A673 (cell line): ENCODE data around the gene DND1. TPM values are rescaled to one million over a fixed set of nuclear protein-coding genes. Genes with fewer than 3 reads are reported as not detected.
"Not testable (repeated sequence)": the region's sequence is repeated elsewhere in the genome, so short reads cannot be mapped to it uniquely, and the experiment has no call there.

Source experiments
- BruUV-seq: library from RNA; stranded (reverse); fragments of 400-500 nt; replicated peaks from 2 replicates; lab custom pipeline; 2021; lab: Mats Ljungman, UMichigan
- CTCF ChIA-PET: fragments of 300-600 bp; sonication (Branson Sonifier 250); formaldehyde crosslinking; loops from one replicate; lab custom pipeline; 2022; ENCODE audit warnings: antibody characterized with exemption; lab: Charles Lee
- POLR2A ChIA-PET: fragments of 300-600 bp; sonication (Branson Sonifier 250); formaldehyde crosslinking; loops from one replicate; lab custom pipeline; 2022; ENCODE audit warnings: antibody characterized with exemption; ENCODE audit not compliant: low non-redundant PET; lab: Charles Lee
- DNase-seq: peaks from one replicate; pipeline ENCODE4 v3.0.0-alpha.2; 2015; ENCODE audit warnings: low spot score
- H3K27ac ChIP-seq: fragments of 200-600 bp; sonication (generic); 2 replicates; pipeline ENCODE4 v1.5.1; 2016; ENCODE audit warnings: mixed run types, low read depth, mild to moderate bottlenecking, mixed read lengths, antibody characterized with exemption, low read length; ENCODE audit not compliant: poor library complexity, severe bottlenecking
- H3K27me3 ChIP-seq: fragments of 200-600 bp; sonication (generic); replicated peaks from 2 replicates; pipeline ENCODE4 v1.6.1; 2017; ENCODE audit warnings: mixed run types, low read depth, mild to moderate bottlenecking, mixed read lengths, antibody characterized with exemption, low read length; ENCODE audit not compliant: insufficient read depth, poor library complexity
- H3K36me3 ChIP-seq: fragments of 200-600 bp; sonication (generic); 2 replicates; pipeline ENCODE4 v1.6.1; 2016; ENCODE audit warnings: mixed run types, mild to moderate bottlenecking, mixed read lengths, antibody characterized with exemption, low read length; ENCODE audit not compliant: insufficient read depth, poor library complexity, severe bottlenecking
- H3K4me1 ChIP-seq: fragments of 200-600 bp; sonication (generic); 2 replicates; pipeline ENCODE4 v1.6.1; 2017; ENCODE audit warnings: mixed run types, mild to moderate bottlenecking, mixed read lengths, antibody characterized with exemption, low read length; ENCODE audit not compliant: insufficient read depth, poor library complexity, severe bottlenecking
- H3K4me3 ChIP-seq: fragments of 200-600 bp; sonication (generic); 2 replicates; pipeline ENCODE4 v1.5.1; 2016; ENCODE audit warnings: low read depth, mixed run types, mild to moderate bottlenecking, mixed read lengths, low read length; ENCODE audit not compliant: poor library complexity, severe bottlenecking
- H3K9me3 ChIP-seq: fragments of 200-600 bp; sonication (generic); 2 replicates; pipeline ENCODE4 v1.6.1; 2016; ENCODE audit warnings: mixed run types, low read depth, mild to moderate bottlenecking, mixed read lengths, antibody characterized with exemption, low read length; ENCODE audit not compliant: poor library complexity, severe bottlenecking
- CTCF ChIP-seq: fragments of 300-800, 200-600 bp; sonication (generic); conservative IDR thresholded peaks from 2 replicates; pipeline ENCODE4 v1.5.1; 2017; ENCODE audit warnings: low read depth, mild to moderate bottlenecking, antibody characterized with exemption, low read length, moderate library complexity, mixed read lengths
- EZH2 ChIP-seq: fragments of 200-600 bp; sonication (generic); IDR thresholded peaks from 2 replicates; pipeline ENCODE4 v1.6.1; 2017; ENCODE audit warnings: borderline replicate concordance, low read depth, mild to moderate bottlenecking, mixed read lengths, antibody characterized with exemption, low read length; ENCODE audit not compliant: poor library complexity, severe bottlenecking
- intact Hi-C: fragments of 100-400 bp; cut with micrococcal nuclease; formaldehyde crosslinking; loops from one replicate; pipeline ENCODE4 v1.10.0; 2022; ENCODE audit not compliant: unreplicated experiment
- total RNA-seq: library from RNA; stranded (reverse); gene quantifications from 2 replicates; pipeline ENCODE4 v1.2.3, GENCODE V29; 2021

Gene DND1
- total RNA-seq, 1 experiment from 2014 or later: 2.3 TPM

GRCh38 chr5:140628711-140629110 is 44.7 kb downstream of the DND1 start:
- no TSS peak for BruUV-seq
- CTCF ChIA-PET: no interaction called here
- POLR2A ChIA-PET: no interaction called here
- H3K9me3 ChIP-seq: peaks cover 20% of the 10 kb centered on the region
- intact Hi-C loops: no loop called here
- no peaks in the 10 kb centered on the region for H3K4me1 ChIP-seq
- H3K27ac ChIP-seq: no peak overlapping the region
- no peaks in the 10 kb centered on the region for H3K36me3 ChIP-seq
- peaks cover 17% of the 10 kb centered on the region for H3K27me3 ChIP-seq
- no peak for DNase-seq
- TF ChIP-seq CTCF (no peak), EZH2 (no peak)
- no peak overlapping the region for H3K4me3 ChIP-seq

GRCh38 chr5:140627972-140628371 is 45.4 kb downstream of the DND1 start:
- no peaks in the 10 kb centered on the region for H3K4me1 ChIP-seq
- POLR2A ChIA-PET: no interaction called here
- H3K9me3 ChIP-seq: peaks cover 20% of the 10 kb centered on the region
- TF ChIP-seq EZH2 (no peak), CTCF (no peak)
- no TSS peak for BruUV-seq
- H3K36me3 ChIP-seq: no peaks in the 10 kb centered on the region
- H3K27me3 ChIP-seq: peaks cover 13% of the 10 kb centered on the region
- DNase-seq: no peak
- intact Hi-C loops: no loop called here
- CTCF ChIA-PET: no interaction called here
- H3K4me3 ChIP-seq: no peak overlapping the region
- no peak overlapping the region for H3K27ac ChIP-seq

- BruUV-seq, H3K27ac ChIP-seq, CTCF ChIA-PET, H3K4me1 ChIP-seq, intact Hi-C loops, H3K4me3 ChIP-seq, H3K27me3 ChIP-seq, DNase-seq, POLR2A ChIA-PET, H3K36me3 ChIP-seq: not testable (repeated sequence)
- peaks cover 20% of the 10 kb centered on the region for H3K9me3 ChIP-seq
Observed at GRCh38 chr5:140624886-140625285, 48.5 kb downstream of the DND1 start.

GRCh38 chr5:140623061-140623460 is 50.3 kb downstream of the DND1 start:
- H3K36me3 ChIP-seq, DNase-seq, H3K27ac ChIP-seq, intact Hi-C loops, BruUV-seq, POLR2A ChIA-PET, H3K27me3 ChIP-seq, H3K4me3 ChIP-seq, H3K4me1 ChIP-seq, CTCF ChIA-PET: not testable (repeated sequence)
- peaks cover 11% of the 10 kb centered on the region for H3K9me3 ChIP-seq
